Stimulated activated CD4-positive, alpha-beta T cell treated with anti-CD3 and anti-CD28 coated beads, Interleukin-4, amount 100 ng/mL, for 4 hours (primary cell): ENCODE data around the gene NES.

ENCODE experiments used
- DNase-seq, 2 experiments: peaks; one replicate each; pipeline ENCODE4 v3.0.0-alpha.2; 2020

Gene NES

DNA sequence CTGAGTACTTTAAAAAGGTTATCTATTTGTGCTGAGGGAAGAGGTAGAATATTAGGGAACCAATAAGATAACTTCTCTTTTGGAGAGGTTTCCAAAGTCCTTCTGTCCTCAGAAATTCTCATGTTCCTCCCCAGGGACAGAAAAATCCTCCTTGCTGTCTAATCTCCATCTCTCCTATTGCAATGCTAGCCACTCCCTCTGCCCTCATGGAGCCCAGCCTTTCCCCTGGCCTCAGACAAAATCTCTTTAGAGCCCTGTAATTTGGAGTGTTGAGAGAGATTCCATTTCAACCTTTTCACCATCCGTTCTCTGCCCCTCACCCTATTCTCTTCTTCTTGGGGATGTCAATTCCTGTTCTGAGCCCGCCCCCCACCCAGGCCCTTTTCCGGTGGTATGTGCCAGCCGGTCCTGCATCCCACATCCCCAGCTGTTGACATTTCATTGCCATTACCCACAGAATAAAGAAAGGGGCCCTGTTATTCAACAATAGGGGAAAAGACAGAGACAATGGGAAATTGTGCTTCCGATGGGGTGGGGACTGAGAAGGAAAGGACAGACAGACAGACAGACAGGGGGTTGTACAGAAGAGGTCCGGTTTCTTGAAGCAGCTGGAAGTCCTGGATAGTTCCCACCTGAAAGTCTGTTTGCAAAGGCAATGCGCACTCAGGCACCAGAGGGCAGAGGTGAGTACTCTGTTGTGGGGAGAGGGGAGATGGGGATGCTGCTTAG, 58.2 kb downstream of the NES start, which contains the start of gene HAPLN2:
HAPLN2 (plus strand) TSS at position 563 of the 729 bp plus-strand sequence. CDS start 4,076 bp downstream, outside the sequence.
- DNase-seq, result no peak
